T-helper 17 cell (primary cell): ENCODE measurements around the gene KIZ. TPM values are rescaled to one million over a fixed set of nuclear protein-coding genes. Genes with fewer than 3 reads are reported as not detected.

Experiments
- ATAC-seq: fragments of 150-1000 bp; cut with Tn5 transposase; 2 replicates; pipeline ENCODE4 v1.10.0; 2021; ENCODE audit warnings: mild to moderate bottlenecking, moderate library complexity
- DNase-seq, 3 donors: peaks; one replicate each; pipeline versions ENCODE4 v3.0.0 to v3.0.0-alpha.2; 2020 to 2021
- H3K9me3 ChIP-seq: one replicate; pipeline ENCODE4 v1.7.0; 2013; ENCODE audit warnings: low read length, mild to moderate bottlenecking; ENCODE audit not compliant: control insufficient read depth, poor library complexity, severe bottlenecking
- H3K27ac Mint-ChIP-seq: one replicate; pipeline ENCODE4 v1.8.0; 2022; ENCODE audit warnings: mild to moderate bottlenecking, moderate library complexity, mixed read lengths
- H3K27me3 Mint-ChIP-seq: one replicate; pipeline ENCODE4 v1.8.0; 2022; ENCODE audit warnings: mixed read lengths
- H3K36me3 Mint-ChIP-seq: one replicate; pipeline ENCODE4 v1.8.0; 2022; ENCODE audit warnings: low read depth, mixed read lengths
- H3K4me1 Mint-ChIP-seq: one replicate; pipeline ENCODE4 v1.8.0; 2022; ENCODE audit warnings: mild to moderate bottlenecking, mixed read lengths
- H3K4me3 Mint-ChIP-seq: one replicate; pipeline ENCODE4 v1.8.0; 2022; ENCODE audit warnings: mild to moderate bottlenecking, moderate library complexity, mixed read lengths
- total RNA-seq, 4 donors: library from RNA in 2 of 4; stranded (reverse) in 2 of 4; gene quantifications; one replicate each; pipeline ENCODE4 v1.2.3 and lab custom pipeline; 2022 to 2026

Gene KIZ
- total RNA-seq, 2 donors from 2014 or later = 23.0 to 26.9 TPM

GRCh38 chr20:21262812-21263211, 136.9 kb downstream of the KIZ start:
- H3K9me3 ChIP-seq = no peaks in the 10 kb centered on the region
- H3K27me3 Mint-ChIP-seq = peaks cover 28% of the 10 kb centered on the region
- H3K4me3 Mint-ChIP-seq = no peak overlapping the region
- no peaks in the 10 kb centered on the region for H3K36me3 Mint-ChIP-seq
- no peaks in the 10 kb centered on the region for H3K4me1 Mint-ChIP-seq
- no peak for DNase-seq
- ATAC-seq = no peak
- H3K27ac Mint-ChIP-seq = no peak overlapping the region

- no peak overlapping the region for H3K4me3 Mint-ChIP-seq
- no peak for DNase-seq
- H3K27me3 Mint-ChIP-seq = peaks cover 28% of the 10 kb centered on the region
- no peak for ATAC-seq
- H3K27ac Mint-ChIP-seq = no peak overlapping the region
- H3K4me1 Mint-ChIP-seq = no peaks in the 10 kb centered on the region
- H3K9me3 ChIP-seq = no peaks in the 10 kb centered on the region
- no peaks in the 10 kb centered on the region for H3K36me3 Mint-ChIP-seq
Observed at GRCh38 chr20:21265261-21266190, 139.6 kb downstream of the KIZ start.

DNA sequence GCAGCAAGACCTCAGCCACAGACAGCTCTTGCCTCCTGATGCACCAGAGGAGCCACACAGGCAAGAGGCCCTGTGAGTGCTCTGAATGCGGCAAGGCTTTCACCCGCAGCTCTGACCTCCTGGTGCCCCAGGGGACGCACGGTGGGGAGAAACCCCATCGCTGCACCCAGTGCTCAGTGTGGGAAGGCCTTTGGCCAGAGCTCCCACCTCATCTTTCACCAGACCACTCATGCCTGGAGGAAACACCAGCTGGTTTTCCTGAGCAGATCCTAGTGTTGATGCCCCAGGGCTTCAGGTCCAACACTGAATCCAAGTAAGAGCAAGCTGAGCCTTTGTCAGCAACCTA, 140.3 kb downstream of the KIZ start:
- Mint-ChIP-seq H3K27ac (no peak overlapping the region), H3K4me3 (no peak overlapping the region), H3K4me1 (no peaks in the 10 kb centered on the region), H3K36me3 (no peaks in the 10 kb centered on the region), H3K27me3 (peaks cover 34% of the 10 kb centered on the region)
- DNase-seq (no peak), ATAC-seq (no peak)
- no peaks in the 10 kb centered on the region for H3K9me3 ChIP-seq

DNA sequence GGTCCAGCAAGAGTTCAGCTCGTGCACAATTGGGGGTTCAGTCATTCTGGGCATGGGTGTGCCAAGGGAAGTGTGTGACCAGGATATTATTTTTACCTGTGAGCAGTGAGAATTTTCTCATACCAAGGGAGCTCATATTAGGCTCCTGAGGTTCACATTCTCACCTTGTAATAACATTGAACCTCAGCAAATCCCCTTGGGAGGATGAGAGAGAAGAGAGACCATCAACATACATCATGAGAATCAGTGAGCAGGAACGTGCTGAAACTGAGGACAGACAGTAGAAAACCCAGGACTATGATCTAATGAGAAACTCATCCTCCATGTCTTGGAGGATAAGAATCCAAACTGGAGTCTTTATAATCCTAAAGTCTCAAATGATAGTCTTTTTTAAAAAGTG, 143.9 kb downstream of the KIZ start:
- Mint-ChIP-seq H3K27me3 (peaks cover 33% of the 10 kb centered on the region), H3K4me1 (no peaks in the 10 kb centered on the region), H3K4me3 (no peak overlapping the region), H3K36me3 (peaks cover 3% of the 10 kb centered on the region), H3K27ac (no peak overlapping the region)
- DNase-seq (no peak), ATAC-seq (no peak)
- H3K9me3 ChIP-seq = no peaks in the 10 kb centered on the region

- Mint-ChIP-seq H3K27ac (no peak overlapping the region), H3K4me3 (no peak overlapping the region), H3K36me3 (peaks cover 3% of the 10 kb centered on the region), H3K27me3 (peaks cover 30% of the 10 kb centered on the region), H3K4me1 (no peaks in the 10 kb centered on the region)
- ATAC-seq (no peak), DNase-seq (no peak)
- no peaks in the 10 kb centered on the region for H3K9me3 ChIP-seq
Observed at GRCh38 chr20:21270806-21271205, 144.9 kb downstream of the KIZ start.

GRCh38 chr20:21272279-21272678, 146.4 kb downstream of the KIZ start:
- Mint-ChIP-seq H3K4me3 (no peak overlapping the region), H3K27me3 (peaks cover 30% of the 10 kb centered on the region), H3K4me1 (no peaks in the 10 kb centered on the region), H3K27ac (no peak overlapping the region), H3K36me3 (peaks cover 3% of the 10 kb centered on the region)
- no peak for ATAC-seq
- no peaks in the 10 kb centered on the region for H3K9me3 ChIP-seq
- no peak for DNase-seq

DNA sequence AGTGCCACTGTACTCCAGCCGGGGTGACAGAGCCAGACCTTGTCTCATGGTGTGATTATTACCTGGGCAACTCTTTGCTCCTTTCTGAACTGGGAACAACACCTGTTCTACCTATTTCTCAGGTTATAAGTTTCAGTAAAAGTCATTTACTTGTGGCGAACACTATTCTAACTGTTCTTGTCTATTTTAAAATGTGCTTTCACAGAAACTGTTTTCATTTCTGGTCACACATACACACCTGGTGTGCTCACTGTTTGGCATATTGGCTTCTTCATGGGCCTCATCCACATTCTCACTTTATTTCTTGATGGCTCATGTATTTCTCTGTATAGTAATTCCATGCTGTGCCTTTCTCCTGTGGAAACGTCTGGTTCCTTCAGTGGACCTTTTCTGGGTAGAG, 146.8 kb downstream of the KIZ start:
- Mint-ChIP-seq H3K27me3 (peaks cover 30% of the 10 kb centered on the region), H3K4me1 (no peaks in the 10 kb centered on the region), H3K36me3 (peaks cover 3% of the 10 kb centered on the region), H3K27ac (no peak overlapping the region), H3K4me3 (no peak overlapping the region)
- DNase-seq (no peak), ATAC-seq (no peak)
- no peaks in the 10 kb centered on the region for H3K9me3 ChIP-seq

DNA sequence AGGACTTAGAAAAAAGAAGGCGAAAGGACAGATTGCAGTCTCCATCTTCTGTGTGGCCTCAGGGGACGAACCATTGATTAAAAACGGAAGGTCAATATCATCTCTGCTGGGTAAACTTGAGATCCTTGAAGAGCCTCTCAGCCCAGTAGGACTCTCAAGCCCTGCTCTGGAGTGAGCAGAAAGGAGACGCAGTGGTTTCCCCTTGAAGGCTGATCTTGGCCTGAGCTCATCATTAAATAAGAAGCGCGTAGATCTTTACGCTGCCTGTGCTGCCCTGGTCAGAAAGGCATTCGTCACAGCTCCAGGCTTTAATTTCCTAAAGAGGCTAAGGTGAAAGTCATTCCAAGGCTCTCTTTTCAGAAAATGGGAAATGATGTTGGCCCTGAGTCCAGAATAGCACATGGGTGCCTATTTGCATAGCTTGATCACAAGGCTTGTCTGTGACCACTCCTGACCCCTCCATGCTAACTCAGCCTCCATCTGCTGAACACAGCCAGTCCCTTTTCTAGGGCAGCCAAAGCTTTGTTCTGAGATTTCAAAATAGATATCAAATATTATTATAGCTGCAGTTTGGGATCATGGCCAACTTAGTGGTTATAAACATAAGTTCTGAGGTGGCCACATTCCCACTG, 148.0 kb downstream of the KIZ start:
- Mint-ChIP-seq H3K4me3 (no peak overlapping the region), H3K27me3 (peaks cover 30% of the 10 kb centered on the region), H3K4me1 (peaks cover 6% of the 10 kb centered on the region), H3K27ac (no peak overlapping the region), H3K36me3 (peaks cover 3% of the 10 kb centered on the region)
- H3K9me3 ChIP-seq = no peaks in the 10 kb centered on the region
- no peak for ATAC-seq
- DNase-seq = no peak

DNA sequence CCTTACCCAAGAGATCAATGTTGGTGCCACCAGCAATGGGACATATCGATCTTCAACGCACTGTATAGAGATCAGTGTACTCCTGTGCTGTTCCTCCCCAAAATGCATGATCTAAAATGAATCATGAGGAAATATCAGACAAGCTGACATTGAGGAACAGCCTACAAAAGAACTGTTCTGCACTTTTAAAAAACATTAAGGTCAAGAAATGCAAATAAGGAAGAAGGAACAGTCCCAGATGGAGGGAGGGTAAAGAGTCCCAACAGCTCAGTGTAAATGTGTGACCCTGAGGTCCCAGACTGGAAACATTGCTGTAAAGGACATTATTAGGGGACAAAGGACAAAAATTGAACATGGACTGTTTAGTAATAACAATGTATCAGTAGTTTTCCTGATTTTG, 152.9 kb downstream of the KIZ start:
- DNase-seq = no peak
- H3K4me3 Mint-ChIP-seq = no peak overlapping the region
- no peaks in the 10 kb centered on the region for H3K36me3 Mint-ChIP-seq
- H3K9me3 ChIP-seq = no peaks in the 10 kb centered on the region
- H3K27me3 Mint-ChIP-seq = peaks cover 18% of the 10 kb centered on the region
- H3K4me1 Mint-ChIP-seq = peaks cover 17% of the 10 kb centered on the region
- H3K27ac Mint-ChIP-seq = no peak overlapping the region
- ATAC-seq = no peak

GRCh38 chr20:21279706-21280521, 154.0 kb downstream of the KIZ start:
- no peaks in the 10 kb centered on the region for H3K36me3 Mint-ChIP-seq
- no peak overlapping the region for H3K27ac Mint-ChIP-seq
- H3K4me3 Mint-ChIP-seq = no peak overlapping the region
- H3K4me1 Mint-ChIP-seq = peaks cover 17% of the 10 kb centered on the region
- peaks cover 14% of the 10 kb centered on the region for H3K27me3 Mint-ChIP-seq
- ATAC-seq = no peak
- H3K9me3 ChIP-seq = no peaks in the 10 kb centered on the region
- DNase-seq = no peak

DNA sequence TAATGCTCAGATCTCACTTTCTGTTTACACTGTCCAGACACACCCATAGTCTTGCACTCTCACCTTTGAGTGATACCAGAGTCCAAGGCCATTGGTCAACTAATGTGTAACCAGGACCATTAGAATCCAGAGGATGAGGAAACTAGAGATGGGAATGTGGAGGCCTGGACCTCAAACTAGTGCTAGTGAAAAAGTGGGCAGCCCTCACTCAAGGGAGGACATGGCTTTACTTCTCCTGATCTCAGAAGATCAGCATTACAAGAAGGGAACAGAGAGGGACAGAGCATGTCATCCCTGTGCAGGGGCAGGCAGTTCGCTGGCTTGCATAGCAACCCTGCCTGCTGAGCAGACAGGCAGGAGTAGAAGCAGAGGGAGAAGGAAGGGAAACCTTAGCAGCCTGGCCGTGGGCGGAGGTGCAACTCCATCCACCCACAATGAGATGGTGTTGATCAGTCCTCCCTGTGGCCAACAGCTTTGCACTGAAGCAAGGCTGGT, 154.7 kb downstream of the KIZ start:
- DNase-seq (no peak), ATAC-seq (no peak)
- peaks cover 13% of the 10 kb centered on the region for H3K27me3 Mint-ChIP-seq
- peaks cover 17% of the 10 kb centered on the region for H3K4me1 Mint-ChIP-seq
- H3K36me3 Mint-ChIP-seq = no peaks in the 10 kb centered on the region
- H3K4me3 Mint-ChIP-seq = no peak overlapping the region
- no peaks in the 10 kb centered on the region for H3K9me3 ChIP-seq
- H3K27ac Mint-ChIP-seq = no peak overlapping the region

DNA sequence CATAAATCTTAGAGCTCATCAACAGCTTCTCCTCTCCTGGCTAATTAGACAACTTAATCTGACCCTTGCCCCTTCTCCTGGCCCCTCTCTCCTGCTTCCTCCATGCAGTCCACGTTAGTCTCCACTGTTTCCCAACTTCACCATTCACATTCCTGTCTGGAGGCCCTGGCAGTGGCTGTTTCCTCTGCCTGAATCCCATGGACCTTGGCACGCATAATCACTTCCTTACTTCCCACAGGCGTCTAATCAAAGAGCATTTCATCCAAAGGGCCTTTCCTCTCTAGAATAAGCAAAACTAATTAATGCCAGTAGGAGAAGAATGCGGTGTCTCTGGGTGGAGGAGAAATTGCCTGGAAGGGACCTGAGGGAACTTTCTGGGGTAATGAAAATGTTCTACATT, 160.9 kb downstream of the KIZ start:
- H3K9me3 ChIP-seq = no peaks in the 10 kb centered on the region
- Mint-ChIP-seq H3K4me1 (no peaks in the 10 kb centered on the region), H3K36me3 (no peaks in the 10 kb centered on the region), H3K27me3 (peaks cover 34% of the 10 kb centered on the region), H3K4me3 (no peak overlapping the region), H3K27ac (no peak overlapping the region)
- no peak for ATAC-seq
- no peak for DNase-seq
